Measurements from ENCODE around the gene MTHFD2.

GRCh38 chr2:74177696-74178095, 20.7 kb upstream of the MTHFD2 start:
- no peak for TF ChIP-seq EZH2 (IDR thresholded peaks at IDR 0.05; ENCODE audit: borderline replicate concordance)
- TF ChIP-seq CTCF (IDR thresholded peaks at IDR 0.05; ENCODE audit: poor library complexity): no peak
